Measurements from ENCODE around the gene INSC.

Gene INSC

DNA sequence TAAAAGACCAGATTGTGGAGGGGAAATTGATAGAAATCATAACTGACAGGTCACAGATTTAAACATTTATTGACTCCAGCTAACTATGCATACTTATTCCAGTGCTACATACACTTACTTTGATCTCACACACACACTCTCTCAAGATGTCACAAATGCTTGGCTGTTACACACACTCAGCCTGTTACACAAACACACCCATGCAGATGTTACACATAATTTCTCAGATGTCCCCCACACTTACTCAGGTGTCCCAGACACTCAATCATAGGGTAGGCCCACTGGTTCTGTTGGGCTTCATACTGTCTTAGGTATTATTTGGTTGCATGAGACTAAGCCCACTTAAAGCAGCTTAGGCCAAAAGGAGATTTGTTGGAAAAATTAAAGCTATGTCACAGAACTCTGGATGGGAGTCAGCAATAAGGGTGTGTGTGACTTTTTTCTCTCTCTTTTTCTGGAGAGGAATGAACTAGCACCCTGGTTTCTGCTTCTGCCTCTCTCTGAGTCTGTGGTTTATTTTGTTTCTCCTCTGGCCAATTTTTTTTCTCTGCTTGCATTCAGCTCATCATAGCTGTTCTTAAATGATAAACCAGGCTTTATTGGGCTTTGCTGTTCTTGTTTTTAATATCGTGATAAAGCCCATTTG is 179.4 kb downstream of the INSC start:
- no peak for DNase-seq (ENCODE audit: low spot score)

DNA sequence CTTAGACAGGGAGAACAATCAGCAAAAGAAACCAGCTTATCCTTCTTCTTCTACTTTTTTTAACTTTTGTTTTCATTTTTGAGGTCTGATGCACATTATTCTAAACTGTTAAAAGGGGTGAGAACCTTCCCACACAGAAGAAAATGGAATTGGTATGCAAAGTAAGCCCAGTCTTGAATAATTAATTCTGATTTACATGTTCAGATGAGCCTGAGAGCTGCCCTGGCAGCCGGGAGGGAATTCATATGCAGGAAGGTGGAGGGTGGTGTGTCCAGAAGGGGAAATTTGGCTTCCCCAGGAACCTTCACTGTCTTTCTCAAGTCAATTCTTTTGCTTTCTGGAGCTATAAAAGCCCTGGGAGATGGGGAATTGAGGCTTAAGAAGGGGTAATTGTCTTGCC is 181.0 kb downstream of the INSC start:
- DNase-seq (ENCODE audit: low spot score) = no peak

Data from AG08396 (cell line).